Measurements from ENCODE around the gene CHST6.
"Not testable (repeated sequence)": the region's sequence is repeated elsewhere in the genome, so short reads cannot be mapped to it uniquely, and the experiment has no call there.

The CHST6 gene

GRCh38 chr16:75495076-75495674, at the start of gene CHST6:
TSS of gene CHST6 (minus strand) at chr16:75495441. CDS start at chr16:75479828, 15,613 bp downstream.
- no peak for DNase-seq
- in situ Hi-C loops (cut with MboI; ENCODE audit: low pct_unique_long_range_greater_than_20kb, low sequenced_read_pairs): loop anchor here (25.0 kb wide), 1 partner anchor 267 kb away; no protein-coding TSS in a partner anchor

DNA sequence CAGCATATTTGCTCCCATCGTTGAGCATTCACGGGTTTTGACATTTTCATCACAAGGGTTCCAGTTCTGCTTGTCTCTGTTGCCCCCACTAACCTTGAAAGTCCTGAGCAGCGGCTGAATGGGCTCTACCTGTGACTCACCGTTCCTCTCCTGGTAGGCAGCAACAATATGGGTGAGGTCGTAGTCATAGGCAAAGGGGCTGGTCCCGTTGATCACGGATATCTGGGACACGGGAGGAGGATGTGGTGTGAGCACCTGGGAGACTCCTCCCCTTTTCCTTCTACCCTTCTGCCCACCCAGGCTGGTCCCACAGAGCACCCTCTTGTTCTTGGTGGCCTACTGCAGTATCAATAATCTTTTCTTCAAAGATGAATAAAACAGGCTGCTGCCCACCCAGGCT, 47.2 kb upstream of the CHST6 start:
- DNase-seq; in situ Hi-C loops (cut with MboI; ENCODE audit: low pct_unique_long_range_greater_than_20kb, low sequenced_read_pairs): not testable (repeated sequence)

GRCh38 chr16:75541236-75541635, 46.0 kb upstream of the CHST6 start:
- no peak for DNase-seq

GRCh38 chr16:75538882-75539565, 43.8 kb upstream of the CHST6 start:
- DNase-seq; in situ Hi-C loops (cut with MboI; ENCODE audit: low pct_unique_long_range_greater_than_20kb, low sequenced_read_pairs): not testable (repeated sequence)

More at GRCh38 chr16:75541236-75541635, 46.0 kb upstream of the CHST6 start:
- in situ Hi-C loops (cut with MboI; ENCODE audit: low pct_unique_long_range_greater_than_20kb, low sequenced_read_pairs): no loop called here

GRCh38 chr16:75537776-75538175, 42.5 kb upstream of the CHST6 start:
- DNase-seq: no peak
- in situ Hi-C loops (cut with MboI; ENCODE audit: low pct_unique_long_range_greater_than_20kb, low sequenced_read_pairs): no loop called here

DNA sequence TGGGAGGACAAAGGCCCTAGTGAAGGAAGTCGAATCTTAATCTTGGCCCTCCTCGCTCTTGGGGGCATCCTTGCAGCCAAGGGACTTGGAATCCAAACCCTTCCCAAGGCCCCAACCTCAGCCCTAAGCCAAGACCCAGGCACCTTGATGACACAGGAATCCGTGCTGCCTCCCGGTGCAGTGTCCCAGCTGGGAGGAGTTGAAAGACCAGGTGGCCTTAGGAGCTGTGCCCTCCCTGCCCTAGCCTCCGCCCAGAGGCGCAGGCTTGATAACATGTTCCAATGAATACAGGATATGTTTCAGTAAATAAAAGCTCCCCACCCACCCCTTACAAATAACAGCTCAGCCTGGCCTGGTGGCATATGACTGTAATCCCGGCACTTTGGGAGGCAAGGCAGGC, 40.7 kb upstream of the CHST6 start, which contains the start of gene CHST5:
Gene CHST5 (minus strand): TSS at position 208 of the 400 bp plus-strand sequence. CDS start 5,724 bp downstream, outside the sequence.
- no peak for DNase-seq
- in situ Hi-C loops (cut with MboI; ENCODE audit: low pct_unique_long_range_greater_than_20kb, low sequenced_read_pairs): no loop called here

- DNase-seq: no peak
- in situ Hi-C loops (cut with MboI; ENCODE audit: low pct_unique_long_range_greater_than_20kb, low sequenced_read_pairs): no loop called here
Observed at GRCh38 chr16:75535211-75535843, 40.1 kb upstream of the CHST6 start.

- in situ Hi-C loops (cut with MboI; ENCODE audit: low pct_unique_long_range_greater_than_20kb, low sequenced_read_pairs): no loop called here
- no peak for DNase-seq
Observed at GRCh38 chr16:75534560-75535205, 39.4 kb upstream of the CHST6 start.

- no peak for DNase-seq
- in situ Hi-C loops (cut with MboI; ENCODE audit: low pct_unique_long_range_greater_than_20kb, low sequenced_read_pairs): no loop called here
Observed at GRCh38 chr16:75532791-75533190, 37.5 kb upstream of the CHST6 start.

GRCh38 chr16:75532142-75532765, 37.0 kb upstream of the CHST6 start:
- in situ Hi-C loops (cut with MboI; ENCODE audit: low pct_unique_long_range_greater_than_20kb, low sequenced_read_pairs): no loop called here

DNA sequence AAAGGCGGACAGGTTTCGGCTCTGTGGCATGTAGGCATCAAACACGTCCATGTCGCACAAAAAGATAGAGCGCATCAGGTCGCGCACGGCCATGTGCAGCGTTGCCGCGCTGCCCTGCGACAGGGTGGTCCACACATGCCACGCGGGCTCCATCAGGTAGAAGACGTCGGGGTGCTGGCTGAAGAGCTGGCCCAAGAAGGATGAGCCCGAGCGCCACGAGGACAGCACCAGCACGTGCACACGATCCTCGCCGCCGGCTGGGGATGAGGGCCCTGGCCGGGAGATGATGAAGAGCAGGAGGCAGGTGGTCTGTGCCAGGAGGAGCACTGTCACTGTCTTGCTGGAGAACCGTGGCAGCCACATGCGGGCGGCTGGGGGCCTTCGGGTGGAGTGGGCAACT, 34.7 kb upstream of the CHST6 start:
- in situ Hi-C loops (cut with MboI; ENCODE audit: low pct_unique_long_range_greater_than_20kb, low sequenced_read_pairs): no loop called here
- DNase-seq: no peak

More at GRCh38 chr16:75532142-75532765, 37.0 kb upstream of the CHST6 start:
- no peak for DNase-seq

- in situ Hi-C loops (cut with MboI; ENCODE audit: low pct_unique_long_range_greater_than_20kb, low sequenced_read_pairs): no loop called here
- DNase-seq: no peak
Observed at GRCh38 chr16:75529056-75529905, 34.0 kb upstream of the CHST6 start.

- in situ Hi-C loops (cut with MboI; ENCODE audit: low pct_unique_long_range_greater_than_20kb, low sequenced_read_pairs): no loop called here
- DNase-seq: no peak
Observed at GRCh38 chr16:75527825-75528299, 32.6 kb upstream of the CHST6 start.

- in situ Hi-C loops (cut with MboI; ENCODE audit: low pct_unique_long_range_greater_than_20kb, low sequenced_read_pairs): no loop called here
Observed at GRCh38 chr16:75526032-75526790, 31.0 kb upstream of the CHST6 start.

DNA sequence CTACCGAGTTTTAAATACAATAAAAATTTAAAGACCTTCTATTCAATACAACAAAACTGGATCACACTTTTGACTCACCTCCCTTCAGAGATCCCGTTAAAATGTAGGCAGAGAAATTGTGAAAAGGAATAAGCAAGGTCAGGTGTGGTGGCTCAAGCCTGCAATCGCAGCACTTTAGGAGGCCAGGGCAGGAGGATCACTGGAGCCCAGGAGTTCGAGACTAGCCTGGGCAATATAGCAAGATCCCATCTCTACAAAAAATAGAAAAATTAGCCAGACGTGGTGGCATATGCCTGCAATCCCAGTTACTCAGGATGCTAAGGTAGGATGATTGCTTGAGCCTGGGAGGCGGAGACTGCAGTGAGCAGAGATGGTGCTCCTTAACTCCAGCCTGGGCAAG, 23.9 kb upstream of the CHST6 start:
- in situ Hi-C loops (cut with MboI; ENCODE audit: low pct_unique_long_range_greater_than_20kb, low sequenced_read_pairs): no loop called here
- DNase-seq: no peak

More at GRCh38 chr16:75526032-75526790, 31.0 kb upstream of the CHST6 start:
- no peak for DNase-seq

GRCh38 chr16:75516189-75516966, 21.1 kb upstream of the CHST6 start:
- in situ Hi-C loops (cut with MboI; ENCODE audit: low pct_unique_long_range_greater_than_20kb, low sequenced_read_pairs): not testable (repeated sequence)
- peak; percentile 38 for DNase-seq

DNA sequence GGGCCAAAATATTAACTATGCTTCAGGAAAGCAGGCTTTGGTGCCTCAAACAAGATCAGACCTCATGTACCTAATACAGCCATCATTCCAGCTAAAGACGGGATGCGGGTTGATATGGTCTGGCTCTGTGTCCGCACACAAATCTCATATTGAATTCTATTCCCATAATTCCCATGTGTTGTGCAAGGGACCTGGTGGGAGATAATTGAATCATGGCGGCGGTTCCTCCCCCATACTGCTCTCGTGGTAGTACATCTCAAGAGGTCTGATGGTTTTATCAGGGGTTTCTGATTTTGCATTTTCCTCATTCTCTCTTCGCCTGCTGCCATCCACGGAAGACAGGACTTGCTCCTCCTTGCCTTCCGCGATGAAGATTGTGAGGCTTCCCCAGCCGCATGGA, 19.1 kb upstream of the CHST6 start:
- in situ Hi-C loops (cut with MboI; ENCODE audit: low pct_unique_long_range_greater_than_20kb, low sequenced_read_pairs): no loop called here
- DNase-seq: no peak

All from KBM-7 (cell line).